Measurements from ENCODE around the gene SLC16A12.

DNA sequence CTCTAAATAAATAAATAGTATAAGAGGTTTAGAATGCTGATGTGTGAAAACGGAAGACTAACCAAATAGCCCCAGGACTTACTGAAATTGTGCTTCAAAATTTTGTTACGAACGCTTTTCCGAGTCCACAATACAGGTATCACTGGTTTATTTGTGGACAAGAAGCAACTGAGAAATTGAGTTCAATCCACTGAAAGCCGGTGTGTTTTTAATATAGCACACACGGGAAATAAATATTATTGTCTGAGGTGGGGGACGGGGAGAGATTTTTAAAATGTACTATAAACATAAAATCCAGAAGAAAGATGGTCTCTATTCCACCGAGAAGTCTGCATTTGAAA lies 598 bp downstream of the SLC16A12 start:
- TF ChIP-seq POLR2AphosphoS5 (IDR thresholded peaks at IDR 0.05) (no peak), EP300 (IDR thresholded peaks at IDR 0.05) (no peak), POLR2A (IDR thresholded peaks at IDR 0.05) (no peak)
